NB4 (cell line): ENCODE results near the gene UGT2B15.
"Not testable (repeated sequence)": the region's sequence is repeated elsewhere in the genome, so short reads cannot be mapped to it uniquely, and the experiment has no call there.

Source experiments
- CTCF ChIP-seq: IDR thresholded peaks from one replicate; pipeline ENCODE4 v1.5.1; 2012; ENCODE audit warnings: low read depth, low read length
- POLR2A ChIP-seq: IDR thresholded peaks from 2 replicates; pipeline ENCODE4 v1.6.1; 2011; ENCODE audit warnings: mild to moderate bottlenecking; ENCODE audit not compliant: insufficient read length; ENCODE audit errors: extremely low read depth

GRCh38 chr4:68667551-68667950 is 2.9 kb downstream of the UGT2B15 start:
- not testable (repeated sequence) for TF ChIP-seq CTCF, POLR2A
